Osteocyte (in vitro differentiated cells): ENCODE data around the gene ASAP2. TPM values are rescaled to one million over a fixed set of nuclear protein-coding genes. Genes with fewer than 3 reads are reported as not detected.
"Not testable (repeated sequence)": the region's sequence is repeated elsewhere in the genome, so short reads cannot be mapped to it uniquely, and the experiment has no call there.

Source experiments
- DNase-seq: peaks from one replicate; pipeline ENCODE4 v3.0.0; 2021; ENCODE audit warnings: mixed read lengths; ENCODE audit not compliant: unreplicated experiment; ENCODE audit errors: extremely low spot score
- H3K27ac Mint-ChIP-seq: one replicate; pipeline ENCODE4 v1.8.0; 2021; ENCODE audit warnings: mild to moderate bottlenecking, mixed read lengths; ENCODE audit not compliant: unreplicated experiment
- H3K27me3 Mint-ChIP-seq: one replicate; pipeline ENCODE4 v1.8.0; 2021; ENCODE audit warnings: mixed read lengths; ENCODE audit not compliant: unreplicated experiment
- H3K36me3 Mint-ChIP-seq: one replicate; pipeline ENCODE4 v1.8.0; 2021; ENCODE audit warnings: mixed read lengths; ENCODE audit not compliant: unreplicated experiment
- H3K4me1 Mint-ChIP-seq: one replicate; pipeline ENCODE4 v1.8.0; 2021; ENCODE audit warnings: mixed read lengths; ENCODE audit not compliant: unreplicated experiment
- H3K4me3 Mint-ChIP-seq: one replicate; pipeline ENCODE4 v1.8.0; 2021; ENCODE audit warnings: mild to moderate bottlenecking, moderate library complexity, mixed read lengths; ENCODE audit not compliant: unreplicated experiment
- H3K9me3 Mint-ChIP-seq: one replicate; pipeline ENCODE4 v1.8.0; 2021; ENCODE audit warnings: mixed read lengths; ENCODE audit not compliant: unreplicated experiment
- total RNA-seq: library from RNA; stranded (reverse); gene quantifications from 2 replicates; pipeline ENCODE4 v1.2.1, GENCODE V29; 2021
- TF ChIP-seq, protein P1 (sequence below): fragments of 200-600 bp; sonication (generic); IDR thresholded peaks from 2 replicates; pipeline ENCODE4 v1.5.0; 2021; ENCODE audit warnings: antibody characterized with exemption, mild to moderate bottlenecking, moderate library complexity

Gene ASAP2
- total RNA-seq, 1 donor from 2014 or later = 91.0 TPM

DNA sequence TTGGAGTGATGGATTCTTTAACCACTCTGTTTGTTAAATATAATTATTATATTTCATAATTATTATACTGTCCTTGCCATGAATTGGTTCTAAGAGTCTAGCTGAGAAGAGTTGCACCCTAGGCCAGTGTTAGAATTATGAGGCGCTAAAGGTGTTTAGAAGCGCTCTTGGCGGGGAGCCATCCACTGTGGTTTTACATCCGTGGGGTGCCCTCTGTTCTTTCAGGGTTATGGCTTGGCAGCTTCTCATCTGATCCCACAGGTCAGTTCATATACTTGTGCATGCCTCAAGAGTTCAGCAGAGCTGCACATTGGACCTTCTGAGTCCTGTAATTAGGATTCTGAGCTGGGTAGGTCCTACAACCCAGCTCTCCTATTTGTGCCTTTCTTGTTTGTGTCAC is 9.1 kb downstream of the ASAP2 start:
- Mint-ChIP-seq H3K36me3 (peaks cover 21% of the 10 kb centered on the region), H3K27me3 (no peaks in the 10 kb centered on the region), H3K9me3 (peaks cover 5% of the 10 kb centered on the region), H3K4me3 (no peak overlapping the region), H3K4me1 (peaks cover 68% of the 10 kb centered on the region), H3K27ac (peak overlapping the region; percentile 45)
- TF ChIP-seq, protein P1, sequence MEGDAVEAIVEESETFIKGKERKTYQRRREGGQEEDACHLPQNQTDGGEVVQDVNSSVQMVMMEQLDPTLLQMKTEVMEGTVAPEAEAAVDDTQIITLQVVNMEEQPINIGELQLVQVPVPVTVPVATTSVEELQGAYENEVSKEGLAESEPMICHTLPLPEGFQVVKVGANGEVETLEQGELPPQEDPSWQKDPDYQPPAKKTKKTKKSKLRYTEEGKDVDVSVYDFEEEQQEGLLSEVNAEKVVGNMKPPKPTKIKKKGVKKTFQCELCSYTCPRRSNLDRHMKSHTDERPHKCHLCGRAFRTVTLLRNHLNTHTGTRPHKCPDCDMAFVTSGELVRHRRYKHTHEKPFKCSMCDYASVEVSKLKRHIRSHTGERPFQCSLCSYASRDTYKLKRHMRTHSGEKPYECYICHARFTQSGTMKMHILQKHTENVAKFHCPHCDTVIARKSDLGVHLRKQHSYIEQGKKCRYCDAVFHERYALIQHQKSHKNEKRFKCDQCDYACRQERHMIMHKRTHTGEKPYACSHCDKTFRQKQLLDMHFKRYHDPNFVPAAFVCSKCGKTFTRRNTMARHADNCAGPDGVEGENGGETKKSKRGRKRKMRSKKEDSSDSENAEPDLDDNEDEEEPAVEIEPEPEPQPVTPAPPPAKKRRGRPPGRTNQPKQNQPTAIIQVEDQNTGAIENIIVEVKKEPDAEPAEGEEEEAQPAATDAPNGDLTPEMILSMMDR = no peak
- DNase-seq = no peak

DNA sequence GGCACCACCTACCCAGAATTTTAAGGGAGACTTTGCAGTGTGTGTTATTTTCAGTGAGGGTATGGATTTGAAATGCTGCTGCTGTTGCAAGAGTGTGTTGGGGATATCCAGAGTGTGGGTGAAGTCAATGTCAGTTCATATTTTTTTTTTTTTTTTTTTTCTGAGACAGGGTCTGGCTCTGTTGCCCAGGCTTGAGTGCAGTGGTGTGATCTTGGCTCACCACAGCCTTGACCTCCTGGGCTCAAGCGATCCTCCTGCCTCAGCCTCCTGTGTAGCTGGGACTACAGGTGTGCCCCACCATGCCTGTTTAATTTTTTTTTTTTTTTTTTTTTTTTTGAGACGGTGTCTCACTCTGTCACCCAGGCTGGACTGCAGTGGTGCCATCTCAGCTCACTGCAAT is 9.5 kb downstream of the ASAP2 start:
- not testable (repeated sequence) for H3K27me3 Mint-ChIP-seq, H3K4me3 Mint-ChIP-seq, H3K9me3 Mint-ChIP-seq, DNase-seq
- Mint-ChIP-seq H3K27ac (peak overlapping the region; percentile 45), H3K36me3 (peaks cover 24% of the 10 kb centered on the region), H3K4me1 (peaks cover 73% of the 10 kb centered on the region)

DNA sequence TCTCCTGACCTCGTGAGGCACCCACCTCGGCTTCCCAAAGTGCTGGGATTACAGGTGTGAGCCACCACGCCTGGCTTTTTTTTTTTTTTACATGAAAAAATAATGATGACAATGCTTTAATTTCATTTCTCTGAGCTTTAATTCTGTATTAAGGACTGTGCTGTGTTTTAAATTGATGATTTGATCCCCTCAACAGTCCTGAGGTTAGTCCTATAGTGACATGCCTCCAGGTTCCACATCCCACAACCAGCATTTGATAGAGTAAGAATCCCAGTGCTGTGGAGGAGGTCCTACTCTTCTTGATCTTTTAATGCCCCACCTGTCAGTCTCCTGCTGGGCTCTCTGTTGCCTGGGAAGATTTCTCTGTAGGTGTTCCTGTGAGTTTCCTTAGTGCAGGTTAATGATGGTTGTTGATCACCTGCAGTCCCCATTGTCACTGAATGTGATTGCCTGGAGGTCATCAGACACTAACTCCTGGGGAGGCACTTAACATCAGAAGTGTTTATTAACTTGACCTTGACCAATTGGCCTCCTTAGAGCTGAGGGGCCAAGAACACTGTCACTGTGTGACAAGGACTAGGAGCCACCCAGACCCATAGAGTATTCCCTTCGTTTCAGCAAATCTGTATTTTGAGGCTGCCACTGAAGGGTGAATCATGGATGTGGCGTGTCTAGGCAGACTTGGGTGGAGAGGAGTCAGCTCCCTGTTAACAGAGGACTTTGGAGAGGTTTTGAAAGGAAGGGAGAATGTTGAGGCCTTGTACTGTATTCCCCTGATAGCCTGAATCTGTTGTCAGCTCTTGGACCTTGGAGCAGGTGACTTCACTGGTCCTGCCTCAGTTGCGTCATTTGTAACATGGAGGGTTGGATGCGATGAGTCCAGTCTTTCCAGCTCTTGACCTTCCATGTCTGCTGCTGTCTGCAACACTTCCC is 11.5 kb downstream of the ASAP2 start:
- H3K9me3 Mint-ChIP-seq = peaks cover 9% of the 10 kb centered on the region
- peaks cover 20% of the 10 kb centered on the region for H3K36me3 Mint-ChIP-seq
- H3K4me1 Mint-ChIP-seq = peaks cover 73% of the 10 kb centered on the region
- H3K27me3 Mint-ChIP-seq = no peaks in the 10 kb centered on the region
- H3K27ac Mint-ChIP-seq = peak overlapping the region; percentile 87
- TF ChIP-seq, protein P1 = no peak
- H3K4me3 Mint-ChIP-seq = no peak overlapping the region
- DNase-seq = no peak

DNA sequence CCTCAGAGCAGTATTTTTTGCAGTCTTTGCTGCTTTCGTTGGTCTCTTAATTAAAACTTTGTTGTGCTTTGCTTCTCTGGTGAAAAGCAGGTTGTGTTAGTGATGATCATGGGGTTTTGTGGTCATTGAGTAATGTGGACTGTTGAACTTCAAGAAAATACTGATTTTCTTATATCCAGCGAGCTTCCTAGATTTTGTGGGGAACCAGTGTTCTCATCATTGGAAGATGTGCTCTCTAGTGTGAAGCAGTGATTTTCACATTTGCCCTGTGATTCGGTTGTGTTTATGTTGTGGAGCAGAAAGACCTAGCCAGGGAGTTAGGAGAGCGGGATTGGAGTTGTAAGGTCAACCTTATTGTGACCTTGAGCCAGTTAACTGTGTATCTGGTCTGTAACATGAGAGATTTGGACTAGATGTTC is 12.4 kb downstream of the ASAP2 start:
- H3K4me1 Mint-ChIP-seq = peaks cover 70% of the 10 kb centered on the region
- H3K27me3 Mint-ChIP-seq = no peaks in the 10 kb centered on the region
- TF ChIP-seq, protein P1 = no peak
- H3K4me3 Mint-ChIP-seq = no peak overlapping the region
- DNase-seq = no peak
- peak overlapping the region; percentile 87 for H3K27ac Mint-ChIP-seq
- H3K36me3 Mint-ChIP-seq = peaks cover 17% of the 10 kb centered on the region
- peaks cover 9% of the 10 kb centered on the region for H3K9me3 Mint-ChIP-seq

DNA sequence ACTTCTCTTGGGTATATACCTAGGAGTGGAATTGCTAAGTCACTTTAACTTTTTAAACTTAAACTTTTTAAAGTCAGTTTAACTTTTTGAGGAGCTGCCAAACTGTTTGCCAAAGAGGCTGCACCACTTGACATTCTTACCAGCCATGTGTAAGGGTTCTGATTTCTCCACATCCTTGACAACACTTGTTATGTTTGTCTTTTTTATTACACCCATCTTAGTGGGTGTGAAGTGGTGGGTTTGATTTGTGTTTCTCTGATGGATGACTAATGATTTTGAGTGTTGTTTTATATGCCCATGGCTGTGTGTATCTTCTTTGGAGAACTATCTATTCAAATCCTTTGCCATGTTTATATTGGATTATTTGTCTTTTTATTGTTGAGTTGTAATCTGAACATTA is 13.6 kb downstream of the ASAP2 start:
- Mint-ChIP-seq H3K4me3 (no peak overlapping the region), H3K36me3 (peaks cover 17% of the 10 kb centered on the region), H3K27me3 (no peaks in the 10 kb centered on the region), H3K4me1 (peaks cover 69% of the 10 kb centered on the region), H3K9me3 (peaks cover 9% of the 10 kb centered on the region), H3K27ac (peak overlapping the region; percentile 72)
- no peak for DNase-seq
- TF ChIP-seq, protein P1 = no peak
